Adrenal gland (tissue), 12 donors: ENCODE measurements around the gene SPAG7. TPM values are rescaled to one million over a fixed set of nuclear protein-coding genes. Genes with fewer than 3 reads are reported as not detected.

ENCODE experiments used
- DNase-seq, 7 donors: peaks; one replicate each; pipeline ENCODE4 v3.0.0-alpha.2; 2019 to 2020
- H3K27ac ChIP-seq, 5 donors: fragments of 200-600 bp; sonication (generic) in 4 of 5; 1 replicate in 3 of 5; 2 replicates in 2 of 5; pipeline versions ENCODE4 v1.5.1 to v1.8.0; 2016 to 2020; ENCODE audit warnings: mild to moderate bottlenecking in 1 of 5
- H3K27me3 ChIP-seq: fragments of 200-600 bp; 2 replicates; pipeline ENCODE4 v1.8.0; 2021
- H3K36me3 ChIP-seq, 2 donors: fragments of 200-600 bp; replicated peaks in 1 of 2; 1 replicate in 1 of 2; 2 replicates in 1 of 2; pipeline versions ENCODE4 v1.5.1 to v1.8.0; 2018 to 2022
- H3K4me1 ChIP-seq, 2 donors: fragments of 200-600 bp; replicated peaks in 1 of 2; 1 replicate in 1 of 2; 2 replicates in 1 of 2; pipeline versions ENCODE4 v1.5.1 to v1.8.0; 2018 to 2021
- H3K4me3 ChIP-seq, 4 donors: fragments of 200-600 bp; sonication (generic) in 3 of 4; one replicate each; pipeline ENCODE4 v1.5.1; 2016 to 2018
- H3K9me3 ChIP-seq, 3 donors: fragments of 200-600 bp; sonication (generic) in 1 of 3; replicated peaks in 1 of 3; 1 replicate in 2 of 3; 2 replicates in 1 of 3; pipeline versions ENCODE4 v1.5.1 to v1.8.0; 2016 to 2021
- POLR2A ChIP-seq, 2 donors: fragments of 450-650 bp; IDR thresholded peaks; one replicate each; pipeline ENCODE4 v1.6.1; 2017; ENCODE audit warnings: antibody characterized with exemption in 2 of 2, mild to moderate bottlenecking in 2 of 2, moderate library complexity in 1 of 2
- WGBS, 4 donors: extraction: QIAGEN DNeasy Blood & Tissue Kit in 2 of 4; methylation state at CpG; one replicate each; pipeline versions ENCODE4 v1.1.5 to v1.1.7; 2013 to 2017; 5-methylcytosine and 5-hydroxymethylcytosine counted together
- intact Hi-C, 2 donors: fragments of 100-400 bp; cut with DNase I; formaldehyde crosslinking; loops; one replicate each; pipeline versions ENCODE4 v1.14.1 to v1.15.0; 2022 to 2023
- polyA plus RNA-seq, 3 donors: library from polyadenylated mRNA; stranded (reverse); fragments of 200-250 nt in 2 of 3; fragments of 350-450 nt in 1 of 3; fragmentation: Illumina TruSeq in 1 of 3; extraction: RNeasy Lipid Tissue Mini Kit (QIAGEN cat#74804) in 1 of 3; gene quantifications; one replicate each; pipeline ENCODE4 v1.2.3, GENCODE V29; 2013 to 2014
- total RNA-seq, 9 donors: library from RNA; depleted of rRNA in 4 of 9; stranded (reverse); fragments of >200 nt in 4 of 9; fragments of 120-200 nt in 1 of 9; fragmentation: NEBNext Ultra II Directional in 1 of 9; extraction: Animal tissue kit (Norgen Biotek cat#: 25700) in 1 of 9; gene quantifications; one replicate each; pipeline versions ENCODE4 v1.1.0 to v1.2.4, GENCODE V29; 2013 to 2023
- TF ChIP-seq, protein P1 (sequence below), 6 experiments: fragments of 450-650 bp in 4 of 6; fragments of 200-600 bp in 2 of 6; sonication (generic) in 1 of 6; IDR thresholded peaks; 1 replicate in 5 of 6; 2 replicates in 1 of 6; pipeline versions ENCODE4 v1.5.1 to v1.8.0; 2016 to 2021; ENCODE audit warnings: antibody characterized with exemption in 6 of 6, mild to moderate bottlenecking in 2 of 6, moderate library complexity in 1 of 6
- donor health status: healthy with polysubstance abuse.
- donor health status: Bipolar disorder and iron deficiency.
- donor health status: DM: yes; HTN: yes; CAD: no.
- donor health status: DM: no; HTN: no; CAD: no.
- donor health status: DM: no; HTN: no; CAD: no.
- donor health status: DM: yes; HTN: yes; CAD: no.

The SPAG7 gene
- total and polyA plus RNA-seq, 12 donors, result 44.3 to 120 (median 73.5) TPM

DNA sequence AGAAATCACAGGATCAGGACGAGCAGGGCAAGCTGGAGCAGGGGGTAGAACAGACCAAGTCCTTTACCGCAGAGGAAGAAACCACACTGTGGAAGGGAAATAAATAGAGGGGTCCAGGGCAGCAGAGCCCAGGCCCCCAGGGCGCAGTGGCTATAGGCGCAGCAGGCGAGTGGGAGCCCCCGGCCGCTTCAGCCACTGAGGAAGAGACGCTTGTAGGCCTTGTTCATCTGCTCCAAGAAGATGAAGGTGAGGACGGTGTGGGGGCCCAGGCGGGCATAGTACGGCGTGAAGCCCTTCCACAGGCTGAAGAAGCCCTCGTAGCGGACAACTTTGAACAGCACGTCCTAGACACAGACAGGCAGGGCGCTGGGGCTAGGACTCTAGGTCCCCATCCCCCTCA is 30.1 kb downstream of the SPAG7 start:
- no peaks in the 10 kb centered on the region for H3K27me3 ChIP-seq
- no peaks in the 10 kb centered on the region for H3K9me3 ChIP-seq
- intact Hi-C loops, result loop anchor here (5.0 to 10.0 kb wide), 2 partner anchors 47 to 60 kb away; partner anchors contain the start of genes CAMTA2 (in 1 of the 2), INCA1 (in 1 of the 2) and KIF1C (in 1 of the 2)
- H3K27ac ChIP-seq, result no peak overlapping the region
- peaks cover 17 to 35% of the 10 kb centered on the region in 2 donors for H3K4me1 ChIP-seq
- H3K4me3 ChIP-seq, result no peak overlapping the region
- H3K36me3 ChIP-seq, result peaks cover 0 to 19% of the 10 kb centered on the region in 2 donors
- no peak for TF ChIP-seq POLR2A (IDR thresholded peaks at IDR 0.05)
- TF ChIP-seq, protein P1, sequence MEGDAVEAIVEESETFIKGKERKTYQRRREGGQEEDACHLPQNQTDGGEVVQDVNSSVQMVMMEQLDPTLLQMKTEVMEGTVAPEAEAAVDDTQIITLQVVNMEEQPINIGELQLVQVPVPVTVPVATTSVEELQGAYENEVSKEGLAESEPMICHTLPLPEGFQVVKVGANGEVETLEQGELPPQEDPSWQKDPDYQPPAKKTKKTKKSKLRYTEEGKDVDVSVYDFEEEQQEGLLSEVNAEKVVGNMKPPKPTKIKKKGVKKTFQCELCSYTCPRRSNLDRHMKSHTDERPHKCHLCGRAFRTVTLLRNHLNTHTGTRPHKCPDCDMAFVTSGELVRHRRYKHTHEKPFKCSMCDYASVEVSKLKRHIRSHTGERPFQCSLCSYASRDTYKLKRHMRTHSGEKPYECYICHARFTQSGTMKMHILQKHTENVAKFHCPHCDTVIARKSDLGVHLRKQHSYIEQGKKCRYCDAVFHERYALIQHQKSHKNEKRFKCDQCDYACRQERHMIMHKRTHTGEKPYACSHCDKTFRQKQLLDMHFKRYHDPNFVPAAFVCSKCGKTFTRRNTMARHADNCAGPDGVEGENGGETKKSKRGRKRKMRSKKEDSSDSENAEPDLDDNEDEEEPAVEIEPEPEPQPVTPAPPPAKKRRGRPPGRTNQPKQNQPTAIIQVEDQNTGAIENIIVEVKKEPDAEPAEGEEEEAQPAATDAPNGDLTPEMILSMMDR (IDR thresholded peaks at IDR 0.05), result no peak
- DNase-seq, result no peak
- WGBS, 4 donors, result 94% methylated on average over 11 to 16 of the region's 16 CpGs

DNA sequence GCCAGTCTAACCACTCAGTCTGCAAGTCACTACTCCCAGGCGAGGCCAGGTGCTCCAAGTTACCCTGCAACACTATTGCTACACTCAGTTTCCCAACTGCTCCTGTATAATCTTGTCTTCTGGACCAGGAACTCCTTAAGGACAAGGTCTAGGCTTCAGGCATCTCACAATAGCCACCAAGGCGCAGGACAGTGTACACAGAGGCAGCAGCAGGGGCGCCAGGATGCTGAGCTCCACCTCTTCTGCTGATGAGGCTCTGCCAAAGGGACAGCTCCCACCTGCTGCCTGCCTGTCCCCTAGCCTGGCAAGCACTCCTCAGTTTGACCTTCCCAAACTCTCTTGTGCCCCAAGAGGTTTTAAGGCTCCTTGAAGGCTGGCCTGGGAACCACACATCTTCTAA is 31.2 kb downstream of the SPAG7 start:
- Histone ChIP-seq H3K4me3 (no peak overlapping the region), H3K9me3 (no peaks in the 10 kb centered on the region), H3K4me1 (peaks cover 15 to 28% of the 10 kb centered on the region in 2 donors), H3K36me3 (peaks cover 0 to 12% of the 10 kb centered on the region in 2 donors), H3K27ac (no peak overlapping the region), H3K27me3 (no peaks in the 10 kb centered on the region)
- TF ChIP-seq, protein P1 (IDR thresholded peaks at IDR 0.05), result no peak
- no peak for TF ChIP-seq POLR2A (IDR thresholded peaks at IDR 0.05)
- DNase-seq, result no peak
- WGBS, 4 donors, result 82 to 100% (median 92%) methylated on average over 3 of the region's 3 CpGs
- intact Hi-C loops, result loop anchor here (5.0 to 10.0 kb wide), 2 partner anchors 48 to 61 kb away; partner anchors contain the start of genes CAMTA2 (in 1 of the 2), INCA1 (in 1 of the 2) and KIF1C (in 1 of the 2)

DNA sequence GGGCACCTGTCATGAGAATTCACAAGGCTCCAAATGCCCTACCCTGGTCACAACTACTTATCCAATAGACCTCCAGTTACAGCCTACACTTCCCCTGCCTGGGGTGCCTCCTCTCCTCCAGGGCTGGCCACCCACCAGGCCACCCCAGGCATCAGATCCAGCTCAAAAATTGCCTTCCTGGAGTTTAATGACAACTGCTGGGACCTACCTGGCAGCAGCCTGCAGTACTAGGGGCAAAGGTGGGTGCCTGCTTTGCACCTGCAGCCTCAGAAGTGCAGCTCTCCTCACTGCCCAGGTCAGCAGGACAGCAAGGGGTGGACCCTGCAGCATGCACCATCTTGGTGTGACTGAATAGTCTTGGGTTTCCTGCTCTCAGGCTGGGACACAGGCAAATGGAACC is 32.0 kb downstream of the SPAG7 start:
- DNase-seq, result no peak
- H3K36me3 ChIP-seq, result peaks cover 0 to 12% of the 10 kb centered on the region in 2 donors
- no peak overlapping the region for H3K27ac ChIP-seq
- H3K9me3 ChIP-seq, result no peaks in the 10 kb centered on the region
- H3K4me3 ChIP-seq, result no peak overlapping the region
- no peaks in the 10 kb centered on the region for H3K27me3 ChIP-seq
- no peak for TF ChIP-seq POLR2A (IDR thresholded peaks at IDR 0.05)
- TF ChIP-seq, protein P1 (IDR thresholded peaks at IDR 0.05), result no peak
- intact Hi-C loops, result loop anchor here (5.0 to 10.0 kb wide), 2 partner anchors 49 to 62 kb away; partner anchors contain the start of genes CAMTA2 (in 1 of the 2), INCA1 (in 1 of the 2) and KIF1C (in 1 of the 2)
- H3K4me1 ChIP-seq, result peaks cover 8 to 21% of the 10 kb centered on the region in 2 donors

DNA sequence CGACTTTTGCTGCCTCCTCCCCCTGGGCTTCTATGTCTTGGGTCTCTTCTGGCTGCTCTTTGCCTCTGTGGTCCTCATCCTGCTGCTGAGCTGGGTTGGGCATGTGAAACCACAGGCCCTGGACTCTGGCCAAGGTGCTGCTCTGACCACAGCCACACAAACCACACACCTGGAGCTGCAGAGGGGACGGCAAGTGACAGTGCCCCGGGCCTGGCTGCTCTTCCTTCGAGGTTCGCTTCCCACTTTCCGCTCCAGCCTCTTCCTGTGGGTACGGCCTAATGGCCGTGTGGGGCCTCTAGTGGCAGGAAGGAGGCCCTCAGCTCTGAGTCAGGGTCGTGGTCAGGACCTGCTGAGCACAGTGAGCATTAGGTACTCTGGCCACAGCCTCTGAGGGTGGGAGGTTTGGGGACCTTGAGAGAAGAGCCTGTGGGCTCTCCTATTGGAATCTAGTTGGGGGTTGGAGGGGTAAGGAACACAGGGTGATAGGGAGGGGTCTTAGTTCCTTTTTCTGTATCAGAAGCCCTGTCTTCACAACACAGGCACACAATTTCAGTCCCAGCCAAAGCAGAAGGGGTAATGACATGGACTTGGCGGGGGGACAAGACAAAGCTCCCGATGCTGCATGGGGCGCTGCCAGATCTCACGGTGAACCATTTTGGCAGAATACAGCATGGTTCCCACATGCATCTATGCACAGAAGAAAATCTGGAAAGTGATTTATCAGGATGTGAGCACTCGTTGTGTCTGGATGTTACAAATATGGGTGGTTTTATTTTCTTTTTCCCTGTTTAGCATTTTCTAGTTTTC is 33.2 kb downstream of the SPAG7 start:
- Histone ChIP-seq H3K9me3 (no peaks in the 10 kb centered on the region), H3K4me3 (no peak overlapping the region), H3K27me3 (no peaks in the 10 kb centered on the region), H3K27ac (no peak overlapping the region), H3K4me1 (peaks cover 8 to 21% of the 10 kb centered on the region in 2 donors), H3K36me3 (peaks cover 0 to 12% of the 10 kb centered on the region in 2 donors)
- no peak for TF ChIP-seq POLR2A (IDR thresholded peaks at IDR 0.05)
- TF ChIP-seq, protein P1 (IDR thresholded peaks at IDR 0.05), result peak in 1 of 6 experiments; percentile 34
- 18 to 36% (median 25%) methylated on average over 11 to 14 of the region's 14 CpGs for WGBS, 4 donors
- DNase-seq, result peak in 1 of 7 donors; percentile 21
- intact Hi-C loops, result loop anchor here in 1 of 2 donors (10.0 kb wide), 1 partner anchor 50 kb away; the partner anchor contains the start of gene CAMTA2
